ENCODE data around the gene AIPL1.

- TF ChIP-seq, protein P1, sequence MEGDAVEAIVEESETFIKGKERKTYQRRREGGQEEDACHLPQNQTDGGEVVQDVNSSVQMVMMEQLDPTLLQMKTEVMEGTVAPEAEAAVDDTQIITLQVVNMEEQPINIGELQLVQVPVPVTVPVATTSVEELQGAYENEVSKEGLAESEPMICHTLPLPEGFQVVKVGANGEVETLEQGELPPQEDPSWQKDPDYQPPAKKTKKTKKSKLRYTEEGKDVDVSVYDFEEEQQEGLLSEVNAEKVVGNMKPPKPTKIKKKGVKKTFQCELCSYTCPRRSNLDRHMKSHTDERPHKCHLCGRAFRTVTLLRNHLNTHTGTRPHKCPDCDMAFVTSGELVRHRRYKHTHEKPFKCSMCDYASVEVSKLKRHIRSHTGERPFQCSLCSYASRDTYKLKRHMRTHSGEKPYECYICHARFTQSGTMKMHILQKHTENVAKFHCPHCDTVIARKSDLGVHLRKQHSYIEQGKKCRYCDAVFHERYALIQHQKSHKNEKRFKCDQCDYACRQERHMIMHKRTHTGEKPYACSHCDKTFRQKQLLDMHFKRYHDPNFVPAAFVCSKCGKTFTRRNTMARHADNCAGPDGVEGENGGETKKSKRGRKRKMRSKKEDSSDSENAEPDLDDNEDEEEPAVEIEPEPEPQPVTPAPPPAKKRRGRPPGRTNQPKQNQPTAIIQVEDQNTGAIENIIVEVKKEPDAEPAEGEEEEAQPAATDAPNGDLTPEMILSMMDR (IDR thresholded peaks at IDR 0.05 in 4 of 5, conservative IDR thresholded peaks at IDR 0.05 in 1 of 5), result no peak
- TF ChIP-seq POLR2A (IDR thresholded peaks at IDR 0.05), result no peak
These were observed 40.8 kb downstream of the AIPL1 start for GRCh38 chr17:6394055-6394606.
